K562 (cell line): Measurements from ENCODE around the gene MLC1. TPM values are rescaled to one million over a fixed set of nuclear protein-coding genes. Genes with fewer than 3 reads are reported as not detected.

Experiments used
- ATAC-seq: fragments of 200-7000 bp; cut with Tn5 transposase; 3 replicates; pipeline ENCODE4 v1.9.1; 2020; ENCODE audit warnings: moderate library complexity
- BruUV-seq: library from RNA; stranded (reverse); fragments of 400-500 nt; replicated peaks from 2 replicates; lab custom pipeline; 2021; lab: Mats Ljungman, UMichigan
- CTCF ChIA-PET: fragments of 300-600 bp; formaldehyde crosslinking; extraction: SDS; loops from one replicate; lab custom pipeline; 2021; ENCODE audit warnings: low intra/inter-chr PET ratio; lab: Yijun Ruan, JAX
- POLR2A ChIA-PET: fragments of 300-600, 350-650 bp; sonication (Branson Sonifier 250); formaldehyde crosslinking; extraction: SDS; loops from one replicate; lab custom pipeline; 2021; ENCODE audit warnings: antibody characterized with exemption, inconsistent platforms; lab: Yijun Ruan, JAX
- DNase-seq, 4 experiments: peaks; one replicate each; pipeline versions ENCODE4 v3.0.0 to v3.0.0-alpha.2; 2011 to 2018; ENCODE audit warnings: low spot score in 3 of 4, mixed read lengths in 3 of 4; ENCODE audit errors: extremely low read depth in 1 of 4
- FAIRE-seq: peaks from 2 replicates; lab custom pipeline; 2011; peaks lifted over from hg19 to GRCh38; lab: Jason Lieb, UNC
- H2AFZ ChIP-seq: 2 replicates; pipeline ENCODE4 v1.6.0; 2011; ENCODE audit warnings: low read depth, low read length, control low read depth, inconsistent platforms
- H3K27ac ChIP-seq: fragments of 200-600 bp; 3 replicates; pipeline ENCODE4 v1.8.0; 2011; ENCODE audit warnings: low read depth, mild to moderate bottlenecking, control low read depth, inconsistent platforms, low read length, moderate library complexity, mixed read lengths; ENCODE audit errors: extremely low read depth
- H3K27me3 ChIP-seq, 2 experiments: fragments of 300-600 bp in 1 of 2; 2 replicates in 1 of 2; 3 replicates in 1 of 2; pipeline versions ENCODE4 v1.6.0 to v1.8.0; 2011; ENCODE audit warnings: inconsistent platforms in 2 of 2, low read length in 2 of 2, mild to moderate bottlenecking in 1 of 2, mixed read lengths in 1 of 2, moderate library complexity in 1 of 2; ENCODE audit not compliant: control insufficient read depth in 2 of 2, insufficient read depth in 2 of 2
- H3K36me3 ChIP-seq: fragments of 300-600 bp; 3 replicates; pipeline ENCODE4 v1.8.0; 2011; ENCODE audit warnings: mild to moderate bottlenecking, low read length, inconsistent platforms; ENCODE audit not compliant: control insufficient read depth, insufficient read depth
- H3K4me1 ChIP-seq, 2 experiments: fragments of 200-600 bp in 1 of 2; replicated peaks in 1 of 2; 2 replicates in 1 of 2; 3 replicates in 1 of 2; pipeline versions ENCODE4 v1.5.1 to v1.8.0; 2011; ENCODE audit warnings: inconsistent platforms in 2 of 2, low read length in 2 of 2, mild to moderate bottlenecking in 1 of 2, mixed read lengths in 1 of 2, moderate library complexity in 1 of 2; ENCODE audit not compliant: control insufficient read depth in 2 of 2, insufficient read depth in 2 of 2
- H3K4me2 ChIP-seq: 2 replicates; pipeline ENCODE4 v1.6.1; 2011; ENCODE audit warnings: low read length, control low read depth, inconsistent platforms, mixed read lengths; ENCODE audit not compliant: insufficient read depth
- H3K4me3 ChIP-seq: fragments of 200-600 bp; sonication (generic), shearing (Covaris generic); 2 replicates; pipeline ENCODE4 v1.5.1; 2016; ENCODE audit warnings: control low read depth, inconsistent platforms
- H3K79me2 ChIP-seq: fragments of 200-600 bp; 3 replicates; pipeline ENCODE4 v1.8.0; 2011; ENCODE audit warnings: low read length, inconsistent platforms; ENCODE audit not compliant: control insufficient read depth, insufficient read depth
- H3K9ac ChIP-seq, 2 experiments: 2 replicates each; pipeline versions ENCODE4 v1.6.0 to v1.6.1; 2011; ENCODE audit warnings: low read depth in 2 of 2, low read length in 2 of 2, control low read depth in 1 of 2, inconsistent platforms in 1 of 2, mild to moderate bottlenecking in 1 of 2, mixed read lengths in 1 of 2; ENCODE audit not compliant: insufficient read depth in 1 of 2
- H3K9me1 ChIP-seq: one replicate; pipeline ENCODE4 v1.6.0; 2011; ENCODE audit warnings: inconsistent platforms, mild to moderate bottlenecking, low read length, moderate library complexity; ENCODE audit not compliant: control insufficient read depth, insufficient read depth
- H3K9me3 ChIP-seq: replicated peaks from 2 replicates; pipeline ENCODE4 v1.5.1; 2011; ENCODE audit warnings: low read depth, low read length, inconsistent platforms; ENCODE audit not compliant: control insufficient read depth, insufficient read depth
- H4K20me1 ChIP-seq: replicated peaks from 2 replicates; pipeline ENCODE4 v1.6.1; 2011; ENCODE audit warnings: low read length, inconsistent platforms, mixed read lengths; ENCODE audit not compliant: control insufficient read depth, insufficient read depth
- COPS2 ChIP-seq: fragments of 450-650 bp; conservative IDR thresholded peaks from 2 replicates; pipeline ENCODE4 v1.6.1; 2016; ENCODE audit warnings: mild to moderate bottlenecking, moderate library complexity
- DMBX1 ChIP-seq: fragments of 250-450 bp; sonication (Bioruptor Pico); IDR thresholded peaks from 2 replicates; pipeline ENCODE4 v1.8.0; 2022; ENCODE audit warnings: inconsistent platforms, mild to moderate bottlenecking, moderate library complexity, borderline replicate concordance
- HSF4 ChIP-seq: fragments of 250-450 bp; sonication (Bioruptor Pico); IDR thresholded peaks from 2 replicates; pipeline ENCODE4 v2.1.2; 2022; ENCODE audit warnings: mild to moderate bottlenecking, moderate library complexity, borderline replicate concordance
- NCOR1 ChIP-seq: fragments of 450-650 bp; IDR thresholded peaks from 2 replicates; pipeline ENCODE4 v1.6.1; 2016; ENCODE audit warnings: mild to moderate bottlenecking, moderate library complexity
- SIX5 ChIP-seq, 2 experiments: IDR thresholded peaks; 2 replicates each; pipeline ENCODE4 v1.6.1; 2011; ENCODE audit warnings: low read length in 2 of 2, borderline replicate concordance in 1 of 2, low read depth in 1 of 2, mild to moderate bottlenecking in 1 of 2, moderate library complexity in 1 of 2; ENCODE audit not compliant: insufficient read depth in 1 of 2
- TAF15 ChIP-seq: fragments of 200-400 bp; formaldehyde crosslinking; IDR thresholded peaks from 2 replicates; pipeline ENCODE4 v1.6.1; 2017; ENCODE audit warnings: mild to moderate bottlenecking, low read depth, low read length, moderate library complexity
- TAL1 ChIP-seq: fragments of 450-650 bp; IDR thresholded peaks from 2 replicates; pipeline ENCODE4 v1.6.1; 2016; ENCODE audit warnings: mild to moderate bottlenecking
- TEAD1 ChIP-seq, 2 experiments: fragments of 450-650 bp in 1 of 2; sonication (generic) in 1 of 2; formaldehyde crosslinking; IDR thresholded peaks; 2 replicates each; pipeline versions ENCODE4 v1.4.0 to v1.8.0; 2020 to 2022; ENCODE audit warnings: mild to moderate bottlenecking in 2 of 2, missing genetic modification reagents in 1 of 2
- ZBTB7A ChIP-seq: IDR thresholded peaks from 2 replicates; pipeline ENCODE4 v1.6.1; 2011; ENCODE audit warnings: low read depth, mild to moderate bottlenecking, low read length, moderate library complexity, borderline replicate concordance; ENCODE audit not compliant: control insufficient read depth
- WGBS: fragments of 100-300 bp; shearing (Covaris generic); methylation state at CpG from one replicate; pipeline ENCODE4 v1.1.6; 2016; ENCODE audit warnings: low coverage, mixed read lengths; ENCODE audit not compliant: insufficient coverage; ENCODE audit errors: missing lambda C conversion rate; 5-methylcytosine and 5-hydroxymethylcytosine counted together
- in situ Hi-C: fragments of 300-500 bp; cut with MboI; formaldehyde crosslinking; loops from 4 replicates; pipeline ENCODE4 v1.15.0; 2018; ENCODE audit warnings: inconsistent platforms, mixed read lengths
- intact Hi-C: fragments of 100-400 bp; cut with micrococcal nuclease; formaldehyde crosslinking; loops from 2 replicates; pipeline ENCODE4 v1.14.2; 2022
- polyA plus RNA-seq, 8 experiments: library from polyadenylated mRNA; depleted of rRNA in 4 of 8; stranded (reverse) in 5 of 8; unstranded in 3 of 8; fragments of >200 nt; fragmentation: Nextera tagmentation in 2 of 8; fragmentation: Illumina TruSeq in 1 of 8; extraction: Ambion mirVana in 2 of 8; extraction: Trizol in 1 of 8; gene quantifications; 2 replicates each; pipeline versions ENCODE4 v1.2.1 to v1.2.3, GENCODE V29; 2011 to 2014; ENCODE audit warnings: inconsistent platforms in 1 of 8, missing spikeins in 1 of 8
- total RNA-seq, 7 experiments: library from RNA; depleted of rRNA in 6 of 7; stranded (reverse); fragments of >200 nt in 6 of 7; fragmentation: Illumina TruSeq in 2 of 7; extraction: Trizol in 2 of 7; gene quantifications; 2 replicates each; pipeline versions ENCODE4 v1.2.1 to v1.2.3, GENCODE V29; 2011 to 2021; ENCODE audit warnings: low replicate concordance in 1 of 7
- TF ChIP-seq, protein P1 (sequence below): fragments of 450-650 bp; formaldehyde crosslinking; IDR thresholded peaks from 2 replicates; pipeline ENCODE4 v1.4.0; 2020; ENCODE audit warnings: mild to moderate bottlenecking, moderate library complexity
- TF ChIP-seq, protein P2 (sequence below): fragments of 250-450 bp; sonication (Bioruptor Pico); IDR thresholded peaks from 2 replicates; pipeline ENCODE4 v1.9.0; 2021; ENCODE audit warnings: mild to moderate bottlenecking
- TF ChIP-seq, protein P3 (sequence below): fragments of 250-450 bp; sonication (Bioruptor Pico); IDR thresholded peaks from 2 replicates; pipeline ENCODE4 v1.4.0; 2020; ENCODE audit warnings: mild to moderate bottlenecking, moderate library complexity

The MLC1 gene
- total and polyA plus RNA-seq, 9 of the 15 experiments (the other 6 are each of a cell fraction or from before 2014, with no cell fraction given), result 0.06 to 0.98 (median 0.39) TPM

DNA sequence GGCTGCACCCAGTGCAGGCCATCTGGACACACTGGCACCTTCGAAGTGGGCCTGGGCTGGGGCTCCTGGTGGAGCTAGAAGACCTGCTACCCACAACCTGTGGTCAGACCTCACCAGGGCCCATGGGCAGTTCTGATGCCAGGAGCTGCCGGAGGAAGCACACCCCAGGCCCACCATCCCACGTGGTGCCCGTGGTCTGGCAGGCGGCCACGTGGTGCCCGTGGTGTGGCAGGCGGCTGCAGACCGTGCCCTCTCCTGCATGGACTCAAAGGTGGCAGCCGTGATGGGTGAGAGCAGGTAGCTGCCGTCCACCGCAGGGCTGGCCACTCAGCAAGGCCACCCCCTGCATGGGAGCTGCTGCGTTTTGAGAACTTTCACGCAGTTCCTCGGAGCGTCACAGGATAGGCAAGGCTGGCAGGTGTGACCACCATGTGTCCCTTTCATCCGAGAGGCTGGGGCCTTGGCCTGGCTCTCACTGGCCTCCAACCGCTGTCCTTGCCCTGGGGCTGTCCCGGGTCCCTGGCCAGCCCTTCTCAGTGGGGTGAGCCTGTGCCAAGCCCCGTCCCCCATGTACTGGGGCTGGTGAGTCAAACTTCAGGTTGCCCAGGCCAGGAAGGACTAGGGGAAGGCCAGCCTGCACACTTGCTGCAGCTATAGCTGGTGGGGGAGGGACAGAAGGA, 68.8 kb downstream of the MLC1 start:
- H3K9me1 ChIP-seq, result no peaks in the 10 kb centered on the region
- no peak overlapping the region for H3K27ac ChIP-seq
- H2AFZ ChIP-seq, result no peak overlapping the region
- intact Hi-C loops, result no loop called here
- H4K20me1 ChIP-seq, result peaks cover 4% of the 10 kb centered on the region; the same call in 1 of the 2 replicates
- POLR2A ChIA-PET, result no interaction called here
- BruUV-seq, result no TSS peak
- 31% methylated on average over 14 of the region's 20 CpGs for WGBS
- ATAC-seq (no peak), DNase-seq (no peak), FAIRE-seq (no peak)
- CTCF ChIA-PET, result no interaction called here
- no peak overlapping the region for H3K4me2 ChIP-seq
- TF ChIP-seq HSF4 (CRISPR knock-in tag) (no peak), DMBX1 (CRISPR knock-in tag) (no peak), ZBTB7A (no peak), COPS2 (no peak), TAL1 (no peak), TEAD1 (CRISPR knock-in tag; IDR thresholded peaks at IDR 0.05) (no peak), NCOR1 (no peak), TAF15 (no peak), SIX5 (IDR thresholded peaks at IDR 0.05; ENCODE audit: borderline replicate concordance in 1 of 2, insufficient read depth in 1 of 2, low read depth in 1 of 2, low read length in 2 of 2) (no peak)
- TF ChIP-seq, protein P1, sequence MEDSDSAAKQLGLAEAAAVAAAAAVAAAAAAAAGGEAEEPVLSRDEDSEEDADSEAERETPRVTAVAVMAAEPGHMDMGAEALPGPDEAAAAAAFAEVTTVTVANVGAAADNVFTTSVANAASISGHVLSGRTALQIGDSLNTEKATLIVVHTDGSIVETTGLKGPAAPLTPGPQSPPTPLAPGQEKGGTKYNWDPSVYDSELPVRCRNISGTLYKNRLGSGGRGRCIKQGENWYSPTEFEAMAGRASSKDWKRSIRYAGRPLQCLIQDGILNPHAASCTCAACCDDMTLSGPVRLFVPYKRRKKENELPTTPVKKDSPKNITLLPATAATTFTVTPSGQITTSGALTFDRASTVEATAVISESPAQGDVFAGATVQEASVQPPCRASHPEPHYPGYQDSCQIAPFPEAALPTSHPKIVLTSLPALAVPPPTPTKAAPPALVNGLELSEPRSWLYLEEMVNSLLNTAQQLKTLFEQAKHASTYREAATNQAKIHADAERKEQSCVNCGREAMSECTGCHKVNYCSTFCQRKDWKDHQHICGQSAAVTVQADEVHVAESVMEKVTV (CRISPR knock-in tag), result no peak
- TF ChIP-seq, protein P2, sequence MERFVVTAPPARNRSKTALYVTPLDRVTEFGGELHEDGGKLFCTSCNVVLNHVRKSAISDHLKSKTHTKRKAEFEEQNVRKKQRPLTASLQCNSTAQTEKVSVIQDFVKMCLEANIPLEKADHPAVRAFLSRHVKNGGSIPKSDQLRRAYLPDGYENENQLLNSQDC (CRISPR knock-in tag), result no peak
- TF ChIP-seq, protein P3, sequence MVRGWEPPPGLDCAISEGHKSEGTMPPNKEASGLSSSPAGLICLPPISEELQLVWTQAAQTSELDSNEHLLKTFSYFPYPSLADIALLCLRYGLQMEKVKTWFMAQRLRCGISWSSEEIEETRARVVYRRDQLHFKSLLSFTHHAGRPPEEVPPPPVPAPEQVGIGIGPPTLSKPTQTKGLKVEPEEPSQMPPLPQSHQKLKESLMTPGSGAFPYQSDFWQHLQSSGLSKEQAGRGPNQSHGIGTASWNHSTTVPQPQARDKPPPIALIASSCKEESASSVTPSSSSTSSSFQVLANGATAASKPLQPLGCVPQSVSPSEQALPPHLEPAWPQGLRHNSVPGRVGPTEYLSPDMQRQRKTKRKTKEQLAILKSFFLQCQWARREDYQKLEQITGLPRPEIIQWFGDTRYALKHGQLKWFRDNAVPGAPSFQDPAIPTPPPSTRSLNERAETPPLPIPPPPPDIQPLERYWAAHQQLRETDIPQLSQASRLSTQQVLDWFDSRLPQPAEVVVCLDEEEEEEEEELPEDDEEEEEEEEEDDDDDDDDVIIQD (CRISPR knock-in tag), result no peak
- H3K79me2 ChIP-seq, result no peaks in the 10 kb centered on the region
- H3K4me1 ChIP-seq, result peaks cover 0 to 47% of the 10 kb centered on the region in 2 experiments; a peak in 2 of 5 replicates
- no peaks in the 10 kb centered on the region for H3K36me3 ChIP-seq
- peaks cover 0 to 28% of the 10 kb centered on the region in 2 experiments; a peak in 2 of 5 replicates for H3K27me3 ChIP-seq
- no peak overlapping the region for H3K9ac ChIP-seq
- no peak overlapping the region for H3K4me3 ChIP-seq
- in situ Hi-C loops, result no loop called here
- H3K9me3 ChIP-seq, result no peaks in the 10 kb centered on the region; the same call in 1 of the 2 replicates
